B cell (primary cell): ENCODE data around the gene UBR4.

ENCODE experiments used
- EZH2 ChIP-seq: IDR thresholded peaks from 2 replicates; pipeline ENCODE4 v1.6.1; 2012; ENCODE audit warnings: borderline replicate concordance, low read depth, mild to moderate bottlenecking, moderate library complexity, low read length; ENCODE audit not compliant: insufficient read depth, poor library complexity, severe bottlenecking
- TF ChIP-seq, protein P1 (sequence below): fragments of 200-600 bp; IDR thresholded peaks from one replicate; pipeline ENCODE4 v1.8.0; 2022; ENCODE audit warnings: antibody characterized with exemption, mild to moderate bottlenecking

DNA sequence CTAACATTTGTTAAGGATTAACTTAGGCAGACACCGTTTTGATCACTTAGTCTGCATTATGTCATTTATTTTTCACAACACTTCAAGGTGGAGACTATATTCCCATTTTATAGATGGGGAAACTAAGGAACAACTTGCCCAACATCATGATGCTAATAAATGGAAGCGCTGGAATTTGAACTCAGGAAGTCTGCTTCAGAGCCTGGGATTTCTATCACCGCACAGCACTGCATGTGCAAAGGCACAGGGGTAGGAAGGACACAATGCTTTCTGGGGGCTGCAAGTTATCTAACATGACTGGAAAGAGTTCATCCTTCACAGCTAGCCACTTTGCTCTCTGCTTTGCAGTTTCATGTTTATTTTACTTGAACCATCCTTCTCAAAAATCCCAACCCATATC is 100.5 kb downstream of the UBR4 start:
- no peak for TF ChIP-seq EZH2
- TF ChIP-seq, protein P1, sequence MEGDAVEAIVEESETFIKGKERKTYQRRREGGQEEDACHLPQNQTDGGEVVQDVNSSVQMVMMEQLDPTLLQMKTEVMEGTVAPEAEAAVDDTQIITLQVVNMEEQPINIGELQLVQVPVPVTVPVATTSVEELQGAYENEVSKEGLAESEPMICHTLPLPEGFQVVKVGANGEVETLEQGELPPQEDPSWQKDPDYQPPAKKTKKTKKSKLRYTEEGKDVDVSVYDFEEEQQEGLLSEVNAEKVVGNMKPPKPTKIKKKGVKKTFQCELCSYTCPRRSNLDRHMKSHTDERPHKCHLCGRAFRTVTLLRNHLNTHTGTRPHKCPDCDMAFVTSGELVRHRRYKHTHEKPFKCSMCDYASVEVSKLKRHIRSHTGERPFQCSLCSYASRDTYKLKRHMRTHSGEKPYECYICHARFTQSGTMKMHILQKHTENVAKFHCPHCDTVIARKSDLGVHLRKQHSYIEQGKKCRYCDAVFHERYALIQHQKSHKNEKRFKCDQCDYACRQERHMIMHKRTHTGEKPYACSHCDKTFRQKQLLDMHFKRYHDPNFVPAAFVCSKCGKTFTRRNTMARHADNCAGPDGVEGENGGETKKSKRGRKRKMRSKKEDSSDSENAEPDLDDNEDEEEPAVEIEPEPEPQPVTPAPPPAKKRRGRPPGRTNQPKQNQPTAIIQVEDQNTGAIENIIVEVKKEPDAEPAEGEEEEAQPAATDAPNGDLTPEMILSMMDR, result no peak
